ENCODE data around the gene DIAPH2. TPM values are rescaled to one million over a fixed set of nuclear protein-coding genes. Genes with fewer than 3 reads are reported as not detected.
"Not testable (repeated sequence)": the region's sequence is repeated elsewhere in the genome, so short reads cannot be mapped to it uniquely, and the experiment has no call there.

Gene DIAPH2
- total RNA-seq, 1 experiment from 2014 or later: 20.4 TPM

- no peak overlapping the region for H3K4me3 ChIP-seq (ENCODE audit: insufficient read depth, low read depth, low read length)
- DNase-seq: no peak
- H3K36me3 ChIP-seq (replicated peaks; ENCODE audit: control insufficient read depth, insufficient read depth, low read length): no peaks in the 10 kb centered on the region
- no peaks in the 10 kb centered on the region for H3K27me3 ChIP-seq (ENCODE audit: control insufficient read depth, insufficient read depth, low read length)
These were observed 139.5 kb downstream of the DIAPH2 start for GRCh38 chrX:96824166-96824565.

GRCh38 chrX:96833333-96833732, 148.7 kb downstream of the DIAPH2 start:
- DNase-seq: no peak
- Histone ChIP-seq H3K27me3 (ENCODE audit: control insufficient read depth, insufficient read depth, low read length) (no peaks in the 10 kb centered on the region), H3K36me3 (replicated peaks; ENCODE audit: control insufficient read depth, insufficient read depth, low read length) (no peaks in the 10 kb centered on the region), H3K4me3 (ENCODE audit: insufficient read depth, low read depth, low read length) (no peak overlapping the region)

- no peak overlapping the region for H3K4me3 ChIP-seq (ENCODE audit: insufficient read depth, low read depth, low read length)
- no peaks in the 10 kb centered on the region for H3K27me3 ChIP-seq (ENCODE audit: control insufficient read depth, insufficient read depth, low read length)
- no peak for DNase-seq
- no peaks in the 10 kb centered on the region for H3K36me3 ChIP-seq (replicated peaks; ENCODE audit: control insufficient read depth, insufficient read depth, low read length)
These were observed 149.5 kb downstream of the DIAPH2 start for GRCh38 chrX:96834137-96834536.

GRCh38 chrX:96835660-96836289, 151.1 kb downstream of the DIAPH2 start:
- H3K27me3 ChIP-seq (ENCODE audit: control insufficient read depth, insufficient read depth, low read length): no peaks in the 10 kb centered on the region
- no peak overlapping the region for H3K4me3 ChIP-seq (ENCODE audit: insufficient read depth, low read depth, low read length)
- DNase-seq: no peak
- H3K36me3 ChIP-seq (replicated peaks; ENCODE audit: control insufficient read depth, insufficient read depth, low read length): no peaks in the 10 kb centered on the region

- no peaks in the 10 kb centered on the region for H3K36me3 ChIP-seq (replicated peaks; ENCODE audit: control insufficient read depth, insufficient read depth, low read length)
- H3K27me3 ChIP-seq (ENCODE audit: control insufficient read depth, insufficient read depth, low read length): no peaks in the 10 kb centered on the region
These were observed 153.2 kb downstream of the DIAPH2 start for GRCh38 chrX:96837808-96838207.

GRCh38 chrX:96838537-96838936, 153.9 kb downstream of the DIAPH2 start:
- Histone ChIP-seq H3K4me3 (ENCODE audit: insufficient read depth, low read depth, low read length) (no peak overlapping the region), H3K27me3 (ENCODE audit: control insufficient read depth, insufficient read depth, low read length) (no peaks in the 10 kb centered on the region), H3K36me3 (replicated peaks; ENCODE audit: control insufficient read depth, insufficient read depth, low read length) (no peaks in the 10 kb centered on the region)
- DNase-seq: no peak

More at GRCh38 chrX:96837808-96838207, 153.2 kb downstream of the DIAPH2 start:
- H3K4me3 ChIP-seq (ENCODE audit: insufficient read depth, low read depth, low read length): no peak overlapping the region
- DNase-seq: no peak

- no peaks in the 10 kb centered on the region for H3K36me3 ChIP-seq (replicated peaks; ENCODE audit: control insufficient read depth, insufficient read depth, low read length)
- H3K4me3 ChIP-seq (ENCODE audit: insufficient read depth, low read depth, low read length): no peak overlapping the region
- H3K27me3 ChIP-seq (ENCODE audit: control insufficient read depth, insufficient read depth, low read length): no peaks in the 10 kb centered on the region
- no peak for DNase-seq
These were observed 156.7 kb downstream of the DIAPH2 start for GRCh38 chrX:96841325-96841724.

- not testable (repeated sequence) for H3K36me3 ChIP-seq (replicated peaks; ENCODE audit: control insufficient read depth, insufficient read depth, low read length); H3K27me3 ChIP-seq (ENCODE audit: control insufficient read depth, insufficient read depth, low read length); H3K4me3 ChIP-seq (ENCODE audit: insufficient read depth, low read depth, low read length); DNase-seq
These were observed 157.2 kb downstream of the DIAPH2 start for GRCh38 chrX:96841866-96842265.

GRCh38 chrX:96843566-96843965, 158.9 kb downstream of the DIAPH2 start:
- H3K4me3 ChIP-seq (ENCODE audit: insufficient read depth, low read depth, low read length): no peak overlapping the region
- no peaks in the 10 kb centered on the region for H3K36me3 ChIP-seq (replicated peaks; ENCODE audit: control insufficient read depth, insufficient read depth, low read length)
- peak; percentile 48 for DNase-seq
- H3K27me3 ChIP-seq (ENCODE audit: control insufficient read depth, insufficient read depth, low read length): no peaks in the 10 kb centered on the region

- Histone ChIP-seq H3K36me3 (replicated peaks; ENCODE audit: control insufficient read depth, insufficient read depth, low read length) (no peaks in the 10 kb centered on the region), H3K4me3 (ENCODE audit: insufficient read depth, low read depth, low read length) (no peak overlapping the region), H3K27me3 (ENCODE audit: control insufficient read depth, insufficient read depth, low read length) (no peaks in the 10 kb centered on the region)
- DNase-seq: peak; percentile 16
These were observed 162.2 kb downstream of the DIAPH2 start for GRCh38 chrX:96846841-96847240.

- H3K27me3 ChIP-seq (ENCODE audit: control insufficient read depth, insufficient read depth, low read length); H3K4me3 ChIP-seq (ENCODE audit: insufficient read depth, low read depth, low read length); H3K36me3 ChIP-seq (replicated peaks; ENCODE audit: control insufficient read depth, insufficient read depth, low read length); DNase-seq: not testable (repeated sequence)
These were observed 174.8 kb downstream of the DIAPH2 start for GRCh38 chrX:96859422-96859821.

GRCh38 chrX:96861218-96861617, 176.6 kb downstream of the DIAPH2 start:
- no peaks in the 10 kb centered on the region for H3K36me3 ChIP-seq (replicated peaks; ENCODE audit: control insufficient read depth, insufficient read depth, low read length)
- H3K4me3 ChIP-seq (ENCODE audit: insufficient read depth, low read depth, low read length): no peak overlapping the region
- no peaks in the 10 kb centered on the region for H3K27me3 ChIP-seq (ENCODE audit: control insufficient read depth, insufficient read depth, low read length)
- DNase-seq: no peak

GRCh38 chrX:96861661-96862060, 177.0 kb downstream of the DIAPH2 start:
- no peak overlapping the region for H3K4me3 ChIP-seq (ENCODE audit: insufficient read depth, low read depth, low read length)
- H3K27me3 ChIP-seq (ENCODE audit: control insufficient read depth, insufficient read depth, low read length): no peaks in the 10 kb centered on the region
- no peak for DNase-seq
- H3K36me3 ChIP-seq (replicated peaks; ENCODE audit: control insufficient read depth, insufficient read depth, low read length): no peaks in the 10 kb centered on the region

- Histone ChIP-seq H3K27me3 (ENCODE audit: control insufficient read depth, insufficient read depth, low read length) (no peaks in the 10 kb centered on the region), H3K36me3 (replicated peaks; ENCODE audit: control insufficient read depth, insufficient read depth, low read length) (no peaks in the 10 kb centered on the region), H3K4me3 (ENCODE audit: insufficient read depth, low read depth, low read length) (no peak within 1 kb of the TSS)
- no peak for DNase-seq
These were observed 199.0 kb downstream of the DIAPH2 start, which contains the start of gene RPA4 for GRCh38 chrX:96883608-96884007. Gene RPA4 (plus strand): TSS chrX:96883908. CDS start chrX:96884311, 403 bp downstream.

GRCh38 chrX:96884027-96884426, 199.4 kb downstream of the DIAPH2 start:
- Histone ChIP-seq H3K27me3 (ENCODE audit: control insufficient read depth, insufficient read depth, low read length) (no peaks in the 10 kb centered on the region), H3K36me3 (replicated peaks; ENCODE audit: control insufficient read depth, insufficient read depth, low read length) (no peaks in the 10 kb centered on the region), H3K4me3 (ENCODE audit: insufficient read depth, low read depth, low read length) (no peak overlapping the region)
- DNase-seq: no peak

- Histone ChIP-seq H3K4me3 (ENCODE audit: insufficient read depth, low read depth, low read length) (no peak overlapping the region), H3K36me3 (replicated peaks; ENCODE audit: control insufficient read depth, insufficient read depth, low read length) (no peaks in the 10 kb centered on the region), H3K27me3 (ENCODE audit: control insufficient read depth, insufficient read depth, low read length) (no peaks in the 10 kb centered on the region)
- DNase-seq: no peak
These were observed 205.1 kb downstream of the DIAPH2 start for GRCh38 chrX:96889726-96890125.
